ENCODE measurements around the gene THBS2. TPM values are rescaled to one million over a fixed set of nuclear protein-coding genes. Genes with fewer than 3 reads are reported as not detected.
"Not testable (repeated sequence)": the region's sequence is repeated elsewhere in the genome, so short reads cannot be mapped to it uniquely, and the experiment has no call there.

Gene THBS2
- total RNA-seq, 6 experiments from 2014 or later = 2.7 to 28.7 (median 7.8) TPM

- ATAC-seq (no peak), DNase-seq (no peak)
- WGBS (ENCODE audit: insufficient coverage, low coverage, low lambda C conversion rate, missing lambda C conversion rate) = 83% methylated on average over 9 of the region's 20 CpGs
- Histone ChIP-seq H3K4me3 (no peak overlapping the region), H3K36me3 (no peaks in the 10 kb centered on the region), H3K4me1 (no peaks in the 10 kb centered on the region), H3K9me3 (no peaks in the 10 kb centered on the region), H3K27me3 (no peaks in the 10 kb centered on the region), H3K27ac (no peak overlapping the region)
- TF ChIP-seq CTCF (IDR thresholded peaks at IDR 0.05) (no peak), POLR2A (IDR thresholded peaks at IDR 0.05) (no peak)
- intact Hi-C loops (cut with DNase I) = no loop called here
These were observed 68.6 kb downstream of the THBS2 start for GRCh38 chr6:169185011-169185521.

- no peaks in the 10 kb centered on the region for H3K9me3 ChIP-seq
- H3K36me3 ChIP-seq = no peaks in the 10 kb centered on the region
- H3K27me3 ChIP-seq = no peaks in the 10 kb centered on the region
- 89% methylated on average over 3 of the region's 3 CpGs for WGBS (ENCODE audit: insufficient coverage, low coverage, low lambda C conversion rate, missing lambda C conversion rate)
- no peaks in the 10 kb centered on the region for H3K4me1 ChIP-seq
- intact Hi-C loops (cut with DNase I) = no loop called here
- ATAC-seq = no peak
- no peak for TF ChIP-seq POLR2A (IDR thresholded peaks at IDR 0.05)
- no peak for TF ChIP-seq CTCF (IDR thresholded peaks at IDR 0.05)
- H3K4me3 ChIP-seq = no peak overlapping the region
- no peak overlapping the region for H3K27ac ChIP-seq
- no peak for DNase-seq
These were observed 69.2 kb downstream of the THBS2 start for GRCh38 chr6:169184419-169184818.

GRCh38 chr6:169183233-169183632, 70.4 kb downstream of the THBS2 start:
- DNase-seq = no peak
- 71% methylated on average over 7 of the region's 8 CpGs for WGBS (ENCODE audit: insufficient coverage, low coverage, low lambda C conversion rate, missing lambda C conversion rate)
- Histone ChIP-seq H3K27me3 (no peaks in the 10 kb centered on the region), H3K27ac (no peak overlapping the region), H3K4me3 (no peak overlapping the region), H3K9me3 (no peaks in the 10 kb centered on the region), H3K4me1 (no peaks in the 10 kb centered on the region), H3K36me3 (no peaks in the 10 kb centered on the region)
- TF ChIP-seq CTCF (IDR thresholded peaks at IDR 0.05) (no peak), POLR2A (IDR thresholded peaks at IDR 0.05) (no peak)
- intact Hi-C loops (cut with DNase I) = no loop called here
- ATAC-seq = no peak

GRCh38 chr6:169179831-169180230, 73.8 kb downstream of the THBS2 start:
- WGBS (ENCODE audit: insufficient coverage, low coverage, low lambda C conversion rate, missing lambda C conversion rate) = no CpG with 5 or more reads among the region's 1 CpG
- H3K27ac ChIP-seq; ATAC-seq; H3K27me3 ChIP-seq; intact Hi-C loops (cut with DNase I); H3K36me3 ChIP-seq; DNase-seq; H3K4me3 ChIP-seq; H3K9me3 ChIP-seq; H3K4me1 ChIP-seq: not testable (repeated sequence)

GRCh38 chr6:169177516-169178166, 76.0 kb downstream of the THBS2 start:
- no peaks in the 10 kb centered on the region for H3K9me3 ChIP-seq
- H3K4me3 ChIP-seq = no peak overlapping the region
- no peak for ATAC-seq
- no peak for DNase-seq
- WGBS (ENCODE audit: insufficient coverage, low coverage, low lambda C conversion rate, missing lambda C conversion rate) = 49% methylated on average over 10 of the region's 10 CpGs
- no peaks in the 10 kb centered on the region for H3K4me1 ChIP-seq
- intact Hi-C loops (cut with DNase I) = no loop called here
- no peaks in the 10 kb centered on the region for H3K27me3 ChIP-seq
- H3K36me3 ChIP-seq = no peaks in the 10 kb centered on the region
- TF ChIP-seq POLR2A (IDR thresholded peaks at IDR 0.05) = no peak
- no peak for TF ChIP-seq CTCF (IDR thresholded peaks at IDR 0.05)
- H3K27ac ChIP-seq = no peak overlapping the region
